Adrenal gland (tissue), 5 donors: ENCODE results near the gene DLG2.
A peak's percentile ranks its signal among the peaks of the same experiment; 100 is the strongest.

Experiments used
- CTCF ChIP-seq, 6 experiments: fragments of 450-650 bp in 4 of 6; fragments of 200-600 bp in 2 of 6; sonication (generic) in 1 of 6; IDR thresholded peaks; 1 replicate in 5 of 6; 2 replicates in 1 of 6; pipeline versions ENCODE4 v1.5.1 to v1.8.0; 2016 to 2021; ENCODE audit warnings: antibody characterized with exemption in 6 of 6, mild to moderate bottlenecking in 2 of 6, moderate library complexity in 1 of 6
- POLR2A ChIP-seq, 2 donors: fragments of 450-650 bp; IDR thresholded peaks; one replicate each; pipeline ENCODE4 v1.6.1; 2017; ENCODE audit warnings: antibody characterized with exemption in 2 of 2, mild to moderate bottlenecking in 2 of 2, moderate library complexity in 1 of 2
- donor health status: DM: no; HTN: no; CAD: no.

- TF ChIP-seq CTCF (IDR thresholded peaks at IDR 0.05) (peak in 2 of 6 experiments; percentile 16 to 20), POLR2A (IDR thresholded peaks at IDR 0.05) (no peak)
Observed at GRCh38 chr11:84091212-84091986, 1535.7 kb downstream of the DLG2 start.
